ENCODE measurements around the gene SP100. TPM values are rescaled to one million over a fixed set of nuclear protein-coding genes. Genes with fewer than 3 reads are reported as not detected.
A peak's percentile ranks its signal among the peaks of the same experiment; 100 is the strongest.
"Not testable (repeated sequence)": the region's sequence is repeated elsewhere in the genome, so short reads cannot be mapped to it uniquely, and the experiment has no call there.

The SP100 gene
- total and polyA plus RNA-seq, 4 donors, result 56.2 to 128 (median 81.1) TPM

DNA sequence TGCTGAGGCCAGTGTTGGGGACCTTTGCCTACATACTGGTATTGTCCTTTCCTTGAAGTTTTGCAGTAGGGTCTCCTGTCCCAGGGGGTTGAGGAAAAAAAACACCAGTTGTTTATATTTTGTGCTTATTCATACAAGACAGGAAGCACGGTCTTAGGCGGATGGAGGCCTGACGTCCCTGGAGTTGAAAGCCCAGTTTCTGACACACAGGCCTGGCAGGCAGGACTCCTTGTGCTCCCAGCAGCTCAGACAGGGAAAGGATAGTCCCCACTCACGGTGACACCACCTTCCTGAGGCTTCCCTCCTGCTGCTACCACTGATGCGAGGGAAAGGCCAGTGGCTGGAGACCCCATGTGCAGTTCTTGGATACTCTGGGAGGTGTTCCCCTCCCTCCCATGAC lies 15.5 kb upstream of the SP100 start:
- 53 to 58% methylated on average over 5 of the region's 5 CpGs for WGBS, 2 donors
- Histone ChIP-seq H3K36me3 (ENCODE audit: control insufficient read depth in 4 of 4, insufficient read depth in 4 of 4, low read length in 4 of 4) (peaks cover 0 to 19% (median 4%) of the 10 kb centered on the region in 4 donors), H3K4me1 (ENCODE audit: control insufficient read depth in 5 of 5, insufficient read depth in 5 of 5, low read length in 5 of 5) (peaks cover 0 to 8% (median 0%) of the 10 kb centered on the region in 5 donors), H3K9ac (ENCODE audit: insufficient read depth in 1 of 2, low read length in 2 of 2) (no peak overlapping the region), H3K27ac (ENCODE audit: low read depth in 1 of 2, low read length in 1 of 2) (peak overlapping the region in 1 of 2 donors; percentile 70), H3K9me3 (ENCODE audit: control insufficient read depth in 4 of 4, insufficient read depth in 3 of 4, low read length in 3 of 4) (peaks cover 0 to 3% (median 0%) of the 10 kb centered on the region in 4 donors), H3K4me3 (no peak overlapping the region), H3K27me3 (ENCODE audit: control insufficient read depth in 3 of 3, insufficient read depth in 3 of 3, low read length in 2 of 3) (no peaks in the 10 kb centered on the region)
- no peak for DNase-seq
- no peak for TF ChIP-seq CTCF (IDR thresholded peaks at IDR 0.05; ENCODE audit: control extremely low read depth, extremely low read depth)
- no peak for ATAC-seq (ENCODE audit: insufficient read depth, low FRiP score)

GRCh38 chr2:230401026-230401425 lies 15.0 kb upstream of the SP100 start:
- not testable (repeated sequence) for H3K9me3 ChIP-seq (ENCODE audit: control insufficient read depth in 4 of 4, insufficient read depth in 3 of 4, low read length in 3 of 4); H3K27ac ChIP-seq (ENCODE audit: low read depth in 1 of 2, low read length in 1 of 2); H3K4me1 ChIP-seq (ENCODE audit: control insufficient read depth in 5 of 5, insufficient read depth in 5 of 5, low read length in 5 of 5); DNase-seq; H3K27me3 ChIP-seq (ENCODE audit: control insufficient read depth in 3 of 3, insufficient read depth in 3 of 3, low read length in 2 of 3); H3K9ac ChIP-seq (ENCODE audit: insufficient read depth in 1 of 2, low read length in 2 of 2); ATAC-seq (ENCODE audit: insufficient read depth, low FRiP score); H3K4me3 ChIP-seq
- 92 to 93% methylated on average over 2 of the region's 6 CpGs for WGBS, 2 donors
- H3K36me3 ChIP-seq (ENCODE audit: control insufficient read depth in 4 of 4, insufficient read depth in 4 of 4, low read length in 4 of 4), result peaks cover 0 to 19% (median 3%) of the 10 kb centered on the region in 4 donors

GRCh38 chr2:230403746-230404145 lies 12.3 kb upstream of the SP100 start:
- Histone ChIP-seq H3K4me3 (no peak overlapping the region), H3K9me3 (ENCODE audit: control insufficient read depth in 4 of 4, insufficient read depth in 3 of 4, low read length in 3 of 4) (peaks cover 0 to 1% (median 0%) of the 10 kb centered on the region in 4 donors), H3K36me3 (ENCODE audit: control insufficient read depth in 4 of 4, insufficient read depth in 4 of 4, low read length in 4 of 4) (peaks cover 0 to 17% (median 2%) of the 10 kb centered on the region in 4 donors), H3K9ac (ENCODE audit: insufficient read depth in 1 of 2, low read length in 2 of 2) (no peak overlapping the region), H3K27me3 (ENCODE audit: control insufficient read depth in 3 of 3, insufficient read depth in 3 of 3, low read length in 2 of 3) (no peaks in the 10 kb centered on the region), H3K27ac (ENCODE audit: low read depth in 1 of 2, low read length in 1 of 2) (no peak overlapping the region), H3K4me1 (ENCODE audit: control insufficient read depth in 5 of 5, insufficient read depth in 5 of 5, low read length in 5 of 5) (peaks cover 0 to 13% (median 0%) of the 10 kb centered on the region in 5 donors)
- TF ChIP-seq CTCF (IDR thresholded peaks at IDR 0.05; ENCODE audit: control extremely low read depth, extremely low read depth), result no peak
- DNase-seq, result no peak
- ATAC-seq (ENCODE audit: insufficient read depth, low FRiP score), result no peak
- WGBS, 2 donors, result 93 to 96% methylated on average over 7 of the region's 7 CpGs

DNA sequence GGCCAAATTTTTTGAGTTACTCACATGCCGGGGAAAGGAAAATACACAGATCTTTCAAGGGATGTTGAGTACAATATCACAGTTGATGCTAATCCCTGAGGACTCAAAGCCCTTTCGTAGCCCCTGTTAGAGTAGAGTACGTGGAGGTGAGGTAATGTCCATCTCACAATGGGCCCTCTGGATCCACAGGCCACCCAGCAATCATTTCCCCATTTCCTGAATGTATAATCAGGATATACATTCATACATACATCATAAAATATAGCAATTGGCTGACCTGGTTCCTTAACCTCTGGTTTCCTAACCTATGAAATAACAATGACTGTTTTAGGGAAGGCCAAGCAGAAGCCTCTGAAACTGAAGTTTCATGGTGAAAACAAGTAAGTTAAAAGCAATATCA lies 10.2 kb upstream of the SP100 start:
- Histone ChIP-seq H3K36me3 (ENCODE audit: control insufficient read depth in 4 of 4, insufficient read depth in 4 of 4, low read length in 4 of 4) (peaks cover 0 to 10% (median under 1%) of the 10 kb centered on the region in 4 donors), H3K9ac (ENCODE audit: insufficient read depth in 1 of 2, low read length in 2 of 2) (no peak overlapping the region), H3K4me3 (no peak overlapping the region), H3K27me3 (ENCODE audit: control insufficient read depth in 3 of 3, insufficient read depth in 3 of 3, low read length in 2 of 3) (no peaks in the 10 kb centered on the region), H3K9me3 (ENCODE audit: control insufficient read depth in 4 of 4, insufficient read depth in 3 of 4, low read length in 3 of 4) (peaks cover 0 to 1% (median 0%) of the 10 kb centered on the region in 4 donors), H3K27ac (ENCODE audit: low read depth in 1 of 2, low read length in 1 of 2) (no peak overlapping the region), H3K4me1 (ENCODE audit: control insufficient read depth in 5 of 5, insufficient read depth in 5 of 5, low read length in 5 of 5) (peaks cover 0 to 17% (median 0%) of the 10 kb centered on the region in 5 donors)
- no peak for TF ChIP-seq CTCF (IDR thresholded peaks at IDR 0.05; ENCODE audit: control extremely low read depth, extremely low read depth)
- DNase-seq (no peak), ATAC-seq (ENCODE audit: insufficient read depth, low FRiP score) (no peak)
- whole genome bisulfite sequencing, 2 donors, result 83 to 93% methylated on average over 3 of the region's 3 CpGs

All from lung (tissue), 12 donors.